ENCODE results near the gene FKBP2.
A peak's percentile ranks its signal among the peaks of the same experiment; 100 is the strongest.

The FKBP2 gene

DNA sequence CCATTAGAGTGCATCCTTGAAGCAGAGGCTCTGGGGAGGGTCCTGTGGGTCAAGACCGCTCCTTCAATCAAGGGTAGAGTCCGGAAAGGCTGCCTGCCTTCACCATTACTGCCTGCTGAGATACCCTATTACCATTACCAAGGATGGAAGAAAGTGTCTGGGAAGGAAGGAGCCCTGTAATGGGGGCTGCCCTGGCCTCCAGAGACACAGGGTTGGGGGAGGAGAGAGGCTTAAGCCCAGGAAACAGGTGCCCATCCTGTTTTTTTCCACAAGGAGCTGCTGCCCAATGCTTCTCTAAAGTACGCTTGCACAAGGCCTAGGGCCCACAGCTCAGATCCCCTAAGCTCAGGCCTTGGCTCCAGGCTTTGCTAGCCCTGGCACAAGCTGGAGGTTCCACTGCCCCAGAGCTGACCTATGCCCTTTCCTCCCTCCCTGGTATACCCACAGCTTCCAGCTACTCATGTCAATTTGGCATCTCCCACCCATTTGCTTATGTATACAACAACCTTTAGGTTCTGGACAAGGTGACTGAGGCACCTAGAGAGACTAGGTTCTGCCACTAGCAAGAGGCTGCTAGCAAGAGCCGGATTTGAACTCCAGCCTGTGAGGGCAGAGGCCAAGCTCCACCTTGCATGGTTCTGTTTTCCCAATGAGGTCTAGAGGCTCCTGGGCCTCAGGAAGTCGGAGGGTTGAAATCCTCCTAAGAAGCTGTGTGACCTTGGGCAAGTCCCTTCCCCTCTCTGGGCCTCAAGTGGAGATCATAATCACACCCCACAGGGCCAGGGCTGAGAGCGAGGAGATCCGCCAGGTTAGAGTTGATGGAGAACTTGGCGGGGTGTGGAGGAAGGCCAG, 8.9 kb downstream of the FKBP2 start:
- no peak for DNase-seq (ENCODE audit: low spot score)

DNA sequence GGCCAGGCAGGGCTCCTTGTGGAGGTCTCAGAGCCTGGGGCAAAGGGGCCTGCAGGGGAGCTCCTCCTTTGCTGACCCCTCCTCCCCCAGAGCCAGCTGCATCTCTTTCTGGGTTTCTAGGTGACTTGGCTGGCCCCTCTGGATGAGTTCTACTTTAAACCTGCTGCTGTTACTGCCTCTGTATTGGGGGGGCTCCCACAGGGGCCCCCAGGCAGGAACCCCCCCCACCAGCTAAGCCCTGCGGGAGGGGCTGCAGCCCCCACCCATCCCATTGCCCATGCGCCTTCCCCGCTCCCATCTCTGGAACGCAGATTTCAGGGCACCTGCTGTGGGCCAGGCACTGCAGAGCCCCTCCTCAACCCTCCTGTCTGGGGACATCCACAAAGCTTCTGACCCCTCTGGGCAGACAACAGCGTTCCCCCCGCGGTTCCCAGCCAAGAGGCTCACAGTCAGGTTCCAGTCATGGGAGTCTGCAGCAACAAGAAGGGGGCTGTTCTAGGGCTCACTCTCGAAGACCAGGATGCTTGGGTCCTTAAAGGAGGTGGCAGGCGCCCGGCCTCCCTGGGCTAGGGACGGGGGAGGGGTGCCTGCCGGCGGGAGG, 9.6 kb downstream of the FKBP2 start:
- no peak for DNase-seq (ENCODE audit: low spot score)

DNA sequence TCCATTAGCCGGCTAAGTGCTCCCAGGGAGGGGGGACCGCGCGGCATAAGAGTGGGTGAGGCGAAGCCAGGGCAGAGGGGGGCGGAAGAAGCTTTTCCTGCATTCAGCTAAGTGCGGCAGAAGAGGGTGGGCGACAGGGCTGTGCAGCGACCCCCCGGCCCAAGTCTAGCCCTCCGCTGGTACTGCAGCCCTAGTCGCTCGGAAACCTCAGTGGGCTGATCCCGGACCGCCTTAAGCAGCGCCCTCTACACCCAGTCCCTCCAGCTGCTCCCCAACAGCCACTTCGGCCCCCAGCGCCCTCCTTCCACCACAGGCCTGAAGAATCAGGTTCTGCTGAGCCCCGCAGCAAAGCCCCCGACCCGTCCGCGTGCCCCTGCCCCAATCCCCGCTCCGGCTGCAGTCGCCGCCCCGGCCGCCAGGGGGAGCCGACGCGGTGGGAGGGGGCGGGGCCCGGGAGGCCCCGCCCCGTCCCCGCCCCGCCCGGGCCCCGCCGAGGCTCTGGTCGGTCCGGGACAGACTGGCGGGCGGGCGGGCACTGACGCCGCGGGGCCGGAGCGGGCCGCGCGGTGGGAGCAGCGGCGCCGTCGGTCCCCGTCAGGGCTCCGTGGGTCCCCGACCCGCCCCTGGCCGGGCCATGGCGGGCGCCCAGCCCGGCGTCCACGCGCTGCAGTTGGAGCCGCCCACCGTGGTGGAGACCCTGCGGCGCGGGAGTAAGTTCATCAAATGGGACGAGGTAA, 10.3 kb downstream of the FKBP2 start, which contains the start of gene PLCB3:
PLCB3 (plus strand) TSS at position 515 of the 737 bp plus-strand sequence; CDS start at position 635, 120 bp downstream.
- no peak for DNase-seq (ENCODE audit: low spot score)

DNA sequence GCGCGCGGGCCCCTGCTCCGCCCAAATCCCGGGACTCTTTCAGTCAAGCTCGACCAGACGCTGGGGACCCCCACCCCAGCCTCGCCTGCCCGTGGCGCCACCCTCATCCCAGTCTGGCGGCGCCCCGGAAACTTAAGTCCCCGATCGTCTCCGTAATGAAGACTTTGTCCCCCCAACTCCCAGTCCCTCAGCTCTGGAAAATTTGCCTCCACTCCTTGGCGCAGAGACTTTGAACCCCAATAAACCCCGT, 10.8 kb downstream of the FKBP2 start:
- DNase-seq (ENCODE audit: low spot score) = no peak

DNA sequence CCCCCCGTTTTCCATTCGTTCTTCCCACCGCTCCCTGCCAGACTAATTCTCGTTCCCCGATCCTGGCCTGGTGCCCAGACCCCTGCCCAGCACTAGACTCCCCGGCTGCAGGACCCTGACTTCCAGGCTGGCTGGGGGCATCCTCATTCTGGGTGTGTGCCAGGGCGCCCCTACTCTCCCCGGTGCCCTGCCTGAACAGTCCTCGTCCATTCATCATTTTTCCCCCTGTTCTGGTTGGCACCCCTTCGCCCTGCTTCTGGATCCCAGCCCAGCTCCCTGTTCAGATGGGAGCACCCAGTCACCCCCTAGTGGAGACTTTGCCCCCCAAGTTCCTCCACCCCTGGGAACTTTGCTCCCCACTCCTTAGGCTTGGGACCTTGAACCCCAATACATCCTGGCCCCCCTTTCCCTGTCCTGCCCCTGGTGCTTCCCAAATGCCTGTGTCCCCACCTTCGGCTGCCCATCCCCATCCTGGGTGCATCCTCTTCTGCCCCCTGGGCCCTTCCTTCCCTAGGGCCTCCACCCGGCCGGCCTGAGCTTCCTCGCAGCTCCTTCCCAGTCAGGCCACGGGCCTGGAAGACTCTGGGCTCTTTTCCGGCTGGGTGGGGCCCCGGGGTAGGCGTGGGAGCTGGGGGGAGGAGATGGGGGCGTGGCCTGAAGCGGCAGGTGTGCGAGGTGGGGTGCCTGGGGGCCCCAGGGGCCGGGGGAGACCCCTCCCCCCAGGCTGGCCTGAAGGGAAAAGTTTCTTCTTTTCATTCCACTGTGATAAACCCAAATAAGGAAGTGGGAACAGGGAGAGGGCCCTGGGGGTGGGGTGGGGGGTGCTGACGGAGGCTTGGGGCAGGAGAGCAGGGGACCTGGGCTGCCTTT, 11.3 kb downstream of the FKBP2 start:
- no peak for DNase-seq (ENCODE audit: low spot score)

DNA sequence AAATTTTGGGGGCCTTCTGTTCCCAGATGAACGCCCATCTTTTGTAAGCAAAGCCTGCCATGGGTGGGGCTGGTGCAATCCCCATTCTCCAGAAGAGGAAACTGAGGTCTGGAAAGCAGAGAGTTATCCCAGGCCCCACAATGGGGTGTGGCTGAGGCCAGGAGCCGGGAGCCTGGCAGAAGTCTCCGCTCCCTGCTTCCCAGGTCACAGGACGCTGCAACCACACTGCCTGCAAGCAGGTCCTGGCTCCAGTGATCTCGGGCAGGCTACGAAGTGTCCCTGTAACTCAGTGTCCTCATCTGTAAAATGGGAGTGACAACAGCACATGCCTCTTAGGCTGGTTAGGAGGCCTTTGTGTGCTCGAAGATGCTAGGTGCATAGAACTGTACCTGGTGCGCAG, 12.1 kb downstream of the FKBP2 start:
- DNase-seq (ENCODE audit: low spot score) = no peak

DNA sequence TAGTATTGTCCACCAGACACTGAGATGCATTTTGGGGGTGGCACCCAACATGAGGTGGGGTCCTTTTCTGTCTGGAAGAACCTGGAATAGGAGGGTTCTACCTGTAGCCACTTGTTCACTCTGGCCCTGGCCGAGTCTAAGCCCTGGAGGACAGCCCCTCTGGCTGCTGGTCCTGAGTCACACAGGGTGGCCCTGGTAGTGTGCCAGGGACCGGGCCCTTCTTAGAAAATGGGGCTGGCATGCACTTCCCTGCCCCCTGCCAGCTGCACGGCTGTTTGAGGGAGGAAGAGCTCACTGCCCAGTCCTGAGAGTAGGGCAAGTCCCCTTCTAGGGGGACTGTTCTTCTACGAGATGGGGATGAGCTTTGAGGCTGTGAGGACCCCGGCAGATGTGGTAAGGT, 12.6 kb downstream of the FKBP2 start:
- no peak for DNase-seq (ENCODE audit: low spot score)

DNA sequence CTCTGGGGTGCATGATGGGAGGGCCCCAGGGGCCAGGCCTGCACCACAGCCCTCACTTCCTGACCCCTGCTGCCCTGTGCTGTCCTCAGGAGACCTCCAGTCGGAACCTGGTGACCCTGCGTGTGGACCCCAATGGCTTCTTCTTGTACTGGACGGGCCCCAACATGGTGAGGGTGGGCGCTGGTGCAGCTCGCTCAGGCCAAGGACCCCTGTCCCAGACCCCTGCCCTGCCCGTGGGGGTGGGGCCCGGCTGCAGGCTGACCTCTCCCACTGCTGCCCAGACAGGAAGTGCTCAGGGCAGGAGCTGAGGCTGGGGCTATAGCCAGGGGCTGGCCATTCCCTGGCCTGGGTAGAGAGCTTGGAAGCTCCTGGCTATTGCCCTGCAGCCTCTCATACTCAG, 13.4 kb downstream of the FKBP2 start:
- DNase-seq (ENCODE audit: low spot score) = no peak

DNA sequence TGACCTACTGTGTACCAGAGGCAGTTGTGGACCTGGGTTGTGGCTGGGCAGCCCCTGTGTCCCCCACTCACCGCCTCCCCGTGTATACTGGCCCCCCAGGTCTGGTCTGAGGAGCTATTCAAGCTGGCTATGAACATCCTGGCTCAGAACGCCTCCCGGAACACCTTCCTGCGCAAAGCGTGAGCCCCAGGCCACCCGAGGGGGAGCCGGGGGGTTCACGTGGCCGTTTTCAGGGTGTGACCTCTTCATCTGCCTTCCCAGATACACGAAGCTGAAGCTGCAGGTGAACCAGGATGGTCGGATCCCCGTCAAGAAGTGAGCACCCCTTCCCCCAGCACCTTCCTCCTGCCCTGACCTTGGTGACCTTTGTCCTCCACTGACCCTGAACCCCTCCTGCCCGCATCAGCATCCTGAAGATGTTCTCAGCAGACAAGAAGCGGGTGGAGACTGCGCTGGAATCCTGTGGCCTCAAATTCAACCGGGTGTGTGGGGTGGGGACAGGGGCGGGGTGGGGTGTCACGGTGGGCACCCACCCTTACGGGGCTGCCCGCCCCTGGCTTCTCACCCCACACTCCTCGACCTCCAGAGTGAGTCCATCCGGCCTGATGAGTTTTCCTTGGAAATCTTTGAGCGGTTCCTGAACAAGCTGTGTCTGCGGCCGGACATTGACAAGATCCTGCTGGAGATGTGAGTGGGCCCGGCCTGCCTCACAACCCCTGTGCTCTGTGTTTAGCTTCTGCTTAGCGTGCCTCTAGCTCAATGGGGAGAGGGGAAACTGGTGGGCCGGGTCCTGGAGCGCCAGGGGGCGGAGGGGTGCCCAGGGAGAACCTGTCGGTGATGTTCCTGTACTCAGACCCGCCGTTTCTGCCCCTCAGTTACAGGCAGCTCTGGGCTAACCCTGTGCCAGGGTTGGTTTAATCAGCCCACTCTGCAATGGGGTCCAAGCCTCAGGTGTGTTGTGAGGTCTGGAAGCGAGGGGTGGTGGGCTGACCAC, 14.5 kb downstream of the FKBP2 start:
- DNase-seq (ENCODE audit: low spot score) = no peak

DNA sequence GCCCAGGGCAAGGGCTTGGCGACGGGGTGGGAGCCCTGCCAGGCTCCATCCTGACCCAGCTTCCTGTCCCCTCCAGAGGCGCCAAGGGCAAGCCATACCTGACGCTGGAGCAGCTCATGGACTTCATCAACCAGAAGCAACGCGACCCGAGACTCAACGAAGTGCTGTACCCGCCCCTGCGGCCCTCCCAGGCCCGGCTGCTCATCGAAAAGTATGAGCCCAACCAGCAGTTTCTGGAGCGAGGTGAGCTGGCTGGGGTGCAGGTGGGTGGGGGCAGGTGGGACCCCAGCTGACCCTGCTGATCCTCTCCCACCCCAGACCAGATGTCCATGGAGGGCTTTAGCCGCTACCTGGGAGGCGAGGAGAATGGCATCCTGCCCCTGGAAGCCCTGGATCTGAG, 15.4 kb downstream of the FKBP2 start:
- no peak for DNase-seq (ENCODE audit: low spot score)

DNA sequence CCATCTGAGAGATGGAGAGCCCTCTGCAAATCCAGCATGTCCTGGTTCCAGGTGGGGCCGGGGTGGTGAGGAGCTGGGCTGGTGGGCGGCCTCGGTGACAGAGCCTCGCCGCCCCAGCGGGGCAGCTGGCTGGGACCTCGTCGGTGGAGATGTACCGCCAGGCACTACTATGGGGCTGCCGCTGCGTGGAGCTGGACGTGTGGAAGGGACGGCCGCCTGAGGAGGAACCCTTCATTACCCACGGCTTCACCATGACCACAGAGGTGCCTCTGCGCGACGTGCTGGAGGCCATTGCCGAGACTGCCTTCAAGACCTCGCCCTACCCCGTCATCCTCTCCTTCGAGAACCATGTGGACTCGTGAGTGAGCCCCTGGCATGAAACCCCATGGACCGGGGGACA, 17.5 kb downstream of the FKBP2 start:
- no peak for DNase-seq (ENCODE audit: low spot score)

DNA sequence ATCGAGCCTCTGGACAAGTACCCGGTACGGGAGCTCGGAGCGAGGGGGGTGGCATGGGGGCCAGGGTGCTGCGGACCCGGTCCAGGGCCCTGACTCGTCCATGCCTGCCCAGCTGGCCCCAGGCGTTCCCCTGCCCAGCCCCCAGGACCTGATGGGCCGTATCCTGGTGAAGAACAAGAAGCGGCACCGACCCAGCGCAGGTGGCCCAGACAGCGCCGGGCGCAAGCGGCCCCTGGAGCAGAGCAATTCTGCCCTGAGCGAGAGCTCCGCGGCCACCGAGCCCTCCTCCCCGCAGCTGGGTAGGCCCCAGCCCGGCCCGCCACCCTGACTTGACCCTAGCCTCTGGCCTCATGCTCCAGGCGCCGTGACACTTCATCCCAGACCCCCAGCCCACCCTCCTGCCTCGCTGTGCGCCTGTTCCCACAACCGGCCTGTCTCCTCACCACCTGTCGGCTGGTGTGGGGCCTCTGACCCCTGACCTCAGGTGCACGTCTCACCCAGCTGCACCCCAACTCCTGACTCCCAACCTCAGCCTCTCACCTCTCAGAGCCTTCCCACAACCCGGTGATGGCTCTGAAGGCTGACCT, 18.1 kb downstream of the FKBP2 start:
- DNase-seq (ENCODE audit: low spot score) = no peak

DNA sequence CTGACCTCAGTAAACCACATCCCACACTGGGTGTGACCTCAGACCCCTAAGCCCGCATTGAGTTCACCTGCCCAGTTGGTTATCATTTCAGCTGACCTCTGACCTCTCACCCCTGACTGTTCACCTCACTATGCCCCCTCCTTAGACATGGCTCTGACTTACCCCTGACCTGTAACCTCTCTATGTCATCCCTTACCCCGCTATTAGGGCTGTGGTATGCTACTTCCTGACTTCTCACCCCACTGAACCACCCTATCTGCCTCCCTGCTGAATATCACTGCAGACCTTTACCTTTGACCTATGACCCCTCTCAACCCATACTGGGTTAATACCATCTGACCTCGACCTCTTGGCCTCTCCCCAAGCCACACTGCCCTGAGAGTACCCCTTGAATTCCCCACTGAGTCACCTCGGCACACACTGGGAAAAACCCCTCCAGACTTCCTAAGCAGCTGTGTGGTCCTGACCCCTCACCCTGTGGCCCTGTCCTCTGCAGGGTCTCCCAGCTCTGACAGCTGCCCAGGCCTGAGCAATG, 18.7 kb downstream of the FKBP2 start:
- DNase-seq (ENCODE audit: low spot score) = no peak

DNA sequence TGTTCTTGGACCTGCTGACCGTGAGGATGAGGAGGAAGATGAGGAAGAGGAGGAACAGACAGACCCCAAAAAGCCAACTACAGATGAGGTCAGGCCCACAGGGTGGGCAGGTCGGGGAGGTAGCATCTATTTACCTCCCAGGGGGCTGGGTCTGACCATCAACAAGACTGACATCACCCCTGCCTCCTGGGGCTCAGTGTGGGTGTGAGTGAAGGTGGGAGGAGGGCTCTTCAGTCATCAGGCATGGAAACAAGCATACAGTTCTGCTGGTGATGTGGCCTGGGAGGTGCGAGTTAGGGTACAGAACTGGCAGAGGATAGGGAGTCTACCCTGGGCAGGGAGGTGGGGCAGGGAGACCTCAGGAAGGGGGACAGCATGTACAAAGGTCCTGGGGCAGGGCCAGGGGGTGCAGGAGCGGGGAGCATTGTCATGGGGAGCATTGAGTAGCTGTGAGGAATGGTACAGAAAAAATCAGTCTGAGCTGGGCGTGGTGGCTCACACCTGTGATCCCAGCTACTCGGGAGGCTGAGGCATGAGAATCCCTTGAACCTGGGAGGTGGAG, 19.3 kb downstream of the FKBP2 start:
- no peak for DNase-seq (ENCODE audit: low spot score)

DNA sequence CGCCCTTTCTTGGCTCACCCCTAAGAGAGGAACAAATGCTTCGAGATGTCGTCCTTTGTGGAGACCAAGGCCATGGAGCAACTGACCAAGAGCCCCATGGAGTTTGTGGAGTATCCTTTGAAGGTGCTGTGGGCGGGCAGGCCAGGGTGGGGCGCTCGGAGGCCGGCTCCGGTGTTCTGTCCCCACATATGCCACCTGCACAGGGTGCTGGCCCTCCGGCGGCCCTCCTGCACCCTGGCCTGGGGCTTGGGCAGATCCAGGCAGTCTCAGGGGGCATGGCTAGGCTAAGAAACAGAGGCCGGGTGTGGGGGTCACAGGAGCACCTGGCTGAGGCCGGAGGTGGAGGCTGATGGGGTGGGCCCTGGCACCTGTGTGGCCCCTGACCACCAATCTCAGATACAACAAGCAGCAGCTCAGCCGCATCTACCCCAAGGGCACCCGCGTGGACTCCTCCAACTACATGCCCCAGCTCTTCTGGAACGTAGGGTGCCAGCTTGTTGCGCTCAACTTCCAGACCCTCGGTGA, 20.7 kb downstream of the FKBP2 start:
- DNase-seq (ENCODE audit: low spot score) = no peak

DNA sequence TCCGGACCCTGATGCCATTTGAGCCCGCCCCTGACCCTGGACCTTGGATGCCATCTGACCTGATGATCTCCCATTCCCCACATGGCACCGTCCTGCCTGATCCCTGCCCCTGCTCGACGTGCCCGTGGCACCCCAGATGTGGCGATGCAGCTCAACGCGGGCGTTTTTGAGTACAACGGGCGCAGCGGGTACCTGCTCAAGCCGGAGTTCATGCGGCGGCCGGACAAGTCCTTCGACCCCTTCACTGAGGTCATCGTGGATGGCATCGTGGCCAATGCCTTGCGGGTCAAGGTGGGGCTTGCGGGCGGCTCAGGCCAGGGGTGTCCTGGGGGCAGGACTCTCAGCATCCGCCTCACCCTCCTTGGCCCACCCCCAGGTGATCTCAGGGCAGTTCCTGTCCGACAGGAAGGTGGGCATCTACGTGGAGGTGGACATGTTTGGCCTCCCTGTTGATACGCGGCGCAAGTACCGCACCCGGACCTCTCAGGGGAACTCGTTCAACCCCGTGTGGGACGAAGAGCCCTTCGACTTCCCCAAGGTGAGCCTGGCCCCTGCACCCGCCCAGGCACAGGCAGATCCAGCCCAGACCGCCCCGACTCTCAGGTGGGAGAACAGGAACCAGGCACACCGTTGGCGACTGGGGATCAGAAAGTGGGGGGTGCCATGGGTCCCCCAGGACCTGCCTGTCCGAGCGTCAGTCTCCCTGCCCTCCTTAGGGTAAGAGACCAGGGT, 21.5 kb downstream of the FKBP2 start:
- no peak for DNase-seq (ENCODE audit: low spot score)

DNA sequence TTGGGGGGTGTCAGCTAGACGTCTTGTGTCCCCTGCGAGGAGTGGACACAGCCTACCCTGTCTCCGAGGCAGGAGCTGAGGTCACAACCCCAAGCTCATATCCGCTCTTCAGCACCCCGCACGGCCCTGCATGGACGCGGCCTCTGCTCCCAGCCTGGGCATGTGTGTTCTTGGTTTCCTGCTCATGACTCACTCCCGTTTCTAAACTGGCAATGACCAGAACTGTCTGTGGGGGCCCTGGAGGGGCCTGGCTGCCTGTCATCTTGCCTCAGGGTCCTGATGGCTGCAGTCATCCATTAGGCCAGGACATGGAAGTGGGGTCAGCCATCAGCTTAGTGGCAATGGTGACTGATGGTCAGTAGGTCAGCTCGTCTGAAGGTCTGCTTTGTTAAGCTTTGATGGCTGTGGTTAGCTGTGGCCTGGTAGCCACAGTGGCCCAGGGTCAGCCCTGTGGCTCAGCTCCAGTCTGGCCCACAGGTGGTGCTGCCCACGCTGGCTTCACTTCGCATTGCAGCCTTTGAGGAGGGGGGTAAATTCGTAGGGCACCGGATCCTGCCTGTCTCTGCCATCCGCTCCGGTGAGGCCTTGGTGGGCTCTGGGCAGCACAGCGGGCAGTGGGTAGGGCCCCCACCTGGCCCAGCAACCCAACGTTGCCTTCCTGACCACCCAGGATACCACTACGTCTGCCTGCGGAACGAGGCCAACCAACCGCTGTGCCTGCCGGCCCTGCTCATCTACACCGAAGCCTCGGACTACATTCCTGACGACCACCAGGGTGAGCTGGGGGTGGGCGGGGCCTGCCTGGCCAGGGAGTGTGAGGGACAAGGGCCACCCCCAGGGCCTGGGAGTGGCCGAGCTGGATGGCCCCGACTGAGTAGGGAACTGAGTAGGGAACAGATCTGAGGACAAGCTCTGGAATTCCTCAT, 22.4 kb downstream of the FKBP2 start:
- DNase-seq (ENCODE audit: low spot score) = peak; percentile 75

DNA sequence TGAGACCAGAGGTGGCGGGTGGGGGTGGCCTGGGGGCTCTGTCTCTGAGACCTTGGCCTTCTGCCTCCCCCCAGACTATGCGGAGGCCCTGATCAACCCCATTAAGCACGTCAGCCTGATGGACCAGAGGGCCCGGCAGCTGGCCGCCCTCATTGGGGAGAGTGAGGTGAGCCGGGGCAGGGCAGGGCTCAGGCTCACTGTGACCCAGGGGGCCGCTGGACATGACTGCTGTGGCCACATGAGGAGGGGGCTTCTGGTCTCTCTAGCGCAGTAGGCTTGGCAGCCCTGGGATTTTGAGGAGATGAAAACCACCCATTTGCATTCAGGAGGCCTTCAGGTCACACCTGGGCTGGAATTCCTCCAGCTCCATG, 23.0 kb downstream of the FKBP2 start:
- DNase-seq (ENCODE audit: low spot score) = no peak

All from kidney capillary endothelial cell (primary cell).